ENCODE measurements around the gene DTD1.

DTD1 gene

GRCh38 chr20:18702736-18703135, 114.9 kb downstream of the DTD1 start:
- Histone ChIP-seq H3K79me2 (ENCODE audit: control insufficient read depth, insufficient read depth, low read length, unreplicated experiment) (no peaks in the 10 kb centered on the region), H3K4me1 (ENCODE audit: control insufficient read depth, insufficient read depth, low read length, unreplicated experiment) (peaks cover 18% of the 10 kb centered on the region)

DNA sequence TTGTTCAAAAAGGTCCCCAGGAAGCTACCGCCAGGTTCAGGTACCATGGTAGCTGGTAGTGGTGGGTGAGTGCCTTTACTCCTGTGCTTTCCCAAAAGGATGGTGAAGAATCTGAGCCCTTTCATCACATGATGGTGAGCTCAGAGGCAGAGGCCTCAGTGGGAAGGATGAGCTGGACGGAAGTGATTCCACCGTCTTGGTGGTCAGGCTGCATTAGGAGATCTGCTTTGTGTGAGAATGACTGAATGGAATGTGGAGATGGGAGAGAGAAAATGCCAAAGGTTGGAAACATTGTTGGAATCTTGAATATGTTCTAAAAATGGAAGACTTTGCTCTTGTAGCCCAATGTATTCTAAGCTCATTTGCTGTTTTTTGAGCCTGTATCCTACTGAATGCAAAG, 117.6 kb downstream of the DTD1 start:
- H3K27ac ChIP-seq (ENCODE audit: low read depth, low read length): peak overlapping the region; percentile 85
- peak overlapping the region; percentile 12 for H2AFZ ChIP-seq (ENCODE audit: low read length, unreplicated experiment)
- H3K36me3 ChIP-seq (ENCODE audit: insufficient read depth, low read length): no peaks in the 10 kb centered on the region
- no peak overlapping the region; the same call in 1 of the 2 replicates for H3K4me3 ChIP-seq (ENCODE audit: low read depth, low read length)
- H3K4me1 ChIP-seq (ENCODE audit: control insufficient read depth, insufficient read depth, low read length, unreplicated experiment): peaks cover 18% of the 10 kb centered on the region
- no peaks in the 10 kb centered on the region for H3K79me2 ChIP-seq (ENCODE audit: control insufficient read depth, insufficient read depth, low read length, unreplicated experiment)
- no peaks in the 10 kb centered on the region for H3K27me3 ChIP-seq (ENCODE audit: insufficient read depth, low read length)

More at GRCh38 chr20:18702736-18703135, 114.9 kb downstream of the DTD1 start:
- Histone ChIP-seq H3K36me3 (ENCODE audit: insufficient read depth, low read length) (no peaks in the 10 kb centered on the region), H3K4me3 (ENCODE audit: low read depth, low read length) (no peak overlapping the region), H3K27ac (ENCODE audit: low read depth, low read length) (peak overlapping the region; percentile 17; the same call in 1 of the 2 replicates), H3K27me3 (ENCODE audit: insufficient read depth, low read length) (no peaks in the 10 kb centered on the region), H2AFZ (ENCODE audit: low read length, unreplicated experiment) (no peak overlapping the region)

DNA sequence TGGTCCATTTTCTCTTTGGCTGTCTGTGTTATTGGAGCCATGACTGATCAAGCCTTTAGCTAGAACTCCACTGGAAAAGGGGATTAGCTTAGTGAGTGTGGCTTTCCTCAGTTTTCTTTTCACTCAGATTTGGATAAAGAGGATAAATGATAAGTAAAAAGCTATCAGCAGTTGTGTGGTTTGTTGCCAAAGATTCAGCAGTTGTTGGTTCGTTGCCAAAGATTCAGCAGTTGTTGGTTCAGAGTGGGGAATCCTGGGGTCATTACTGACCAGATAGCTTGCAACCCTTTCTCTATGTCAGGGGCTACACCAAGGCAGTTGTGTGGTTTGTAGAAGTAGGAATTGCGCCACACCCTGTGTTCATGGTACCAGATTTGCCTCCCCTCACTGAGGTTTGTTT, 118.1 kb downstream of the DTD1 start:
- no peak overlapping the region for H2AFZ ChIP-seq (ENCODE audit: low read length, unreplicated experiment)
- H3K79me2 ChIP-seq (ENCODE audit: control insufficient read depth, insufficient read depth, low read length, unreplicated experiment): no peaks in the 10 kb centered on the region
- peak overlapping the region; percentile 85 for H3K27ac ChIP-seq (ENCODE audit: low read depth, low read length)
- peaks cover 18% of the 10 kb centered on the region for H3K4me1 ChIP-seq (ENCODE audit: control insufficient read depth, insufficient read depth, low read length, unreplicated experiment)
- H3K27me3 ChIP-seq (ENCODE audit: insufficient read depth, low read length): no peaks in the 10 kb centered on the region
- no peaks in the 10 kb centered on the region for H3K36me3 ChIP-seq (ENCODE audit: insufficient read depth, low read length)
- H3K4me3 ChIP-seq (ENCODE audit: low read depth, low read length): no peak overlapping the region; the same call in 1 of the 2 replicates

DNA sequence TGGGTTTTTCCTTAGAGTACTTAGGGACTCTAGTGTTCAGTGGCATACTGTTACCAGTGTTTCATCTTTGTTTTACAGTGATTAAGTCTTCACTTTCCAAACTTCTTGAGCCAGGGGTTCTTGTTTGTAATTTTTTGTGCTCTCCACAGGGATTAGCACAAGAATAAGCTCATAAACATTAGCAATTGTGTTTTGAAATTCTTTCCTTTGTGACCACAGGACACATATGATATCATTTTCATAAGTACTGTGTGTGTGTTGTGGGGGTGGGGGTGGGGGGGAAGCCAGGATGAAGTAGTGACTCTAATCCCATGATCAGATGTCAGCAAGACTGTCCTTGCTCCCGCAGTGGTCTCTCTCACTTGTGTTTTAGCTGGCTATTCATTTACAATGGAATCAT, 124.3 kb downstream of the DTD1 start:
- H3K4me3 ChIP-seq (ENCODE audit: low read depth, low read length): no peak overlapping the region
- H3K36me3 ChIP-seq (ENCODE audit: insufficient read depth, low read length): no peaks in the 10 kb centered on the region
- no peaks in the 10 kb centered on the region for H3K79me2 ChIP-seq (ENCODE audit: control insufficient read depth, insufficient read depth, low read length, unreplicated experiment)
- no peaks in the 10 kb centered on the region for H3K27me3 ChIP-seq (ENCODE audit: insufficient read depth, low read length)
- H3K4me1 ChIP-seq (ENCODE audit: control insufficient read depth, insufficient read depth, low read length, unreplicated experiment): no peaks in the 10 kb centered on the region
- H3K27ac ChIP-seq (ENCODE audit: low read depth, low read length): no peak overlapping the region
- H2AFZ ChIP-seq (ENCODE audit: low read length, unreplicated experiment): no peak overlapping the region

- no peak overlapping the region for H3K4me3 ChIP-seq (ENCODE audit: low read depth, low read length)
- H3K4me1 ChIP-seq (ENCODE audit: control insufficient read depth, insufficient read depth, low read length, unreplicated experiment): no peaks in the 10 kb centered on the region
- H3K27me3 ChIP-seq (ENCODE audit: insufficient read depth, low read length): no peaks in the 10 kb centered on the region
- H3K36me3 ChIP-seq (ENCODE audit: insufficient read depth, low read length): no peaks in the 10 kb centered on the region
- no peak overlapping the region for H2AFZ ChIP-seq (ENCODE audit: low read length, unreplicated experiment)
- H3K79me2 ChIP-seq (ENCODE audit: control insufficient read depth, insufficient read depth, low read length, unreplicated experiment): no peaks in the 10 kb centered on the region
- H3K27ac ChIP-seq (ENCODE audit: low read depth, low read length): no peak overlapping the region
These were observed 125.0 kb downstream of the DTD1 start for GRCh38 chr20:18712882-18713281.

- H3K4me1 ChIP-seq (ENCODE audit: control insufficient read depth, insufficient read depth, low read length, unreplicated experiment): no peaks in the 10 kb centered on the region
- H2AFZ ChIP-seq (ENCODE audit: low read length, unreplicated experiment): no peak overlapping the region
- H3K27ac ChIP-seq (ENCODE audit: low read depth, low read length): no peak overlapping the region
- H3K36me3 ChIP-seq (ENCODE audit: insufficient read depth, low read length): no peaks in the 10 kb centered on the region
- H3K79me2 ChIP-seq (ENCODE audit: control insufficient read depth, insufficient read depth, low read length, unreplicated experiment): no peaks in the 10 kb centered on the region
- H3K27me3 ChIP-seq (ENCODE audit: insufficient read depth, low read length): no peaks in the 10 kb centered on the region
- H3K4me3 ChIP-seq (ENCODE audit: low read depth, low read length): no peak overlapping the region
These were observed 127.7 kb downstream of the DTD1 start for GRCh38 chr20:18715564-18715963.

DNA sequence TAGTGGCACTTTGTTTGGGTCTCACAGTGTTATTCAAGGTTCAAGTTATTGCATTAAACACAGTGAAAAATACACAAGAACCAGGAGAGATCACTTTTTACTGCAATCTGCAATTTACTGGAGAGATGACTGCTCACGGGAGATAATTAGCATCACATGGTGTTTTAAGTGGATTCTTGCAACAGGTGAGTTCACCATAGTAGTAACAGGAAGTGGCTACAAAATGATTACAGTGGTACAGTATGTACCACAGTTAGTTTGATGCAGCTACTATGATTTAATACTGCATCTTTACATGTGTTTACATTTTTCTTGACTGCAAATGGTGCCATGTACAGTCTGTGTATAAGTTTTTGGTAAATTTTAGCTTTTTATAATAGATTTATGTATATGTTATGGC, 129.2 kb downstream of the DTD1 start:
- Histone ChIP-seq H3K27ac (ENCODE audit: low read depth, low read length) (no peak overlapping the region), H3K79me2 (ENCODE audit: control insufficient read depth, insufficient read depth, low read length, unreplicated experiment) (no peaks in the 10 kb centered on the region), H3K27me3 (ENCODE audit: insufficient read depth, low read length) (no peaks in the 10 kb centered on the region), H3K36me3 (ENCODE audit: insufficient read depth, low read length) (no peaks in the 10 kb centered on the region), H3K4me3 (ENCODE audit: low read depth, low read length) (no peak overlapping the region), H2AFZ (ENCODE audit: low read length, unreplicated experiment) (no peak overlapping the region), H3K4me1 (ENCODE audit: control insufficient read depth, insufficient read depth, low read length, unreplicated experiment) (no peaks in the 10 kb centered on the region)

DNA sequence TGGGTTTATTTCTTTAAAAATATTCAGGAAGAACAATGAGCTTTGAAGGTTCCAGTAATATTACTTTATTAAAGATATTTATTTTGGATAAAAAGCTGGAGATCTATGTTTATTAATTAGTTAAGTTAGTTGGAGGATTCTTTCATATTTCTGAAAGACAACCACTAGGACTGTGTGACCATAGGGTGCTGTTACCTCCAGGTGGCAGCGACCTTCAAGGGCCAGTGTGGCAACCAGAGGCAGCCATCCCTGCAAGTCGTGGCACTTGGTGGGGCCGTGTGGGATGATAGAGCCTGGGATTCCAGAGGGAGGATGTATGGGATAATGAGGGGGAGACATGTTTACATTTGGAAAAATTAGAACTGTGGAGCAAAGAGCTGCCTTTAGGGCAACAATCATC, 130.3 kb downstream of the DTD1 start:
- Histone ChIP-seq H3K27ac (ENCODE audit: low read depth, low read length) (no peak overlapping the region), H3K36me3 (ENCODE audit: insufficient read depth, low read length) (no peaks in the 10 kb centered on the region), H2AFZ (ENCODE audit: low read length, unreplicated experiment) (no peak overlapping the region), H3K4me3 (ENCODE audit: low read depth, low read length) (no peak overlapping the region), H3K79me2 (ENCODE audit: control insufficient read depth, insufficient read depth, low read length, unreplicated experiment) (no peaks in the 10 kb centered on the region), H3K27me3 (ENCODE audit: insufficient read depth, low read length) (no peaks in the 10 kb centered on the region), H3K4me1 (ENCODE audit: control insufficient read depth, insufficient read depth, low read length, unreplicated experiment) (no peaks in the 10 kb centered on the region)

DNA sequence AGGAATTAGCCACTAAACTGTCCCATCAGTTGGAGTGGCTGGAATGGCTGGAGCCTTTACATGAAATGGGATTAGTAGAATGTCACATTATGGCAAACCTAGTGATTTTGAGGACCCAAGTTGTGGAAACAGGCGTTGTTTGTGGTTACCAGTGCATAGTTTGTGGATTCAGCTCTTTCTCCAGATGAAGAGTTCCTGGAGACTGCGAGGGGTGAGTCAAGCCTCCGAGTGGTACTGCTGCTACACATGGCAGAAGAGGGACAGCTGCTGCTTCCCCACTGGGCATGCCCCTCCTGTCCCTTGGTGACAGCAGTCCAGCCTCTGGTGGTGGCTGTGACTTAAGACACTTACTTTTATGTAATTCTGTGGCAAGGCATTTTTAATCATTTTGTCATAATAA, 131.6 kb downstream of the DTD1 start:
- no peaks in the 10 kb centered on the region for H3K4me1 ChIP-seq (ENCODE audit: control insufficient read depth, insufficient read depth, low read length, unreplicated experiment)
- no peaks in the 10 kb centered on the region for H3K27me3 ChIP-seq (ENCODE audit: insufficient read depth, low read length)
- H3K27ac ChIP-seq (ENCODE audit: low read depth, low read length): no peak overlapping the region
- H3K36me3 ChIP-seq (ENCODE audit: insufficient read depth, low read length): no peaks in the 10 kb centered on the region
- no peak overlapping the region for H2AFZ ChIP-seq (ENCODE audit: low read length, unreplicated experiment)
- H3K79me2 ChIP-seq (ENCODE audit: control insufficient read depth, insufficient read depth, low read length, unreplicated experiment): no peaks in the 10 kb centered on the region
- no peak overlapping the region for H3K4me3 ChIP-seq (ENCODE audit: low read depth, low read length)

GRCh38 chr20:18721551-18722115, 133.8 kb downstream of the DTD1 start:
- Histone ChIP-seq H3K4me3 (ENCODE audit: low read depth, low read length) (no peak overlapping the region), H3K79me2 (ENCODE audit: control insufficient read depth, insufficient read depth, low read length, unreplicated experiment) (no peaks in the 10 kb centered on the region), H3K27me3 (ENCODE audit: insufficient read depth, low read length) (no peaks in the 10 kb centered on the region), H3K36me3 (ENCODE audit: insufficient read depth, low read length) (no peaks in the 10 kb centered on the region), H3K4me1 (ENCODE audit: control insufficient read depth, insufficient read depth, low read length, unreplicated experiment) (no peaks in the 10 kb centered on the region), H2AFZ (ENCODE audit: low read length, unreplicated experiment) (no peak overlapping the region), H3K27ac (ENCODE audit: low read depth, low read length) (no peak overlapping the region)

- H3K79me2 ChIP-seq (ENCODE audit: control insufficient read depth, insufficient read depth, low read length, unreplicated experiment): no peaks in the 10 kb centered on the region
- no peak overlapping the region for H3K27ac ChIP-seq (ENCODE audit: low read depth, low read length)
- H3K27me3 ChIP-seq (ENCODE audit: insufficient read depth, low read length): no peaks in the 10 kb centered on the region
- no peaks in the 10 kb centered on the region for H3K4me1 ChIP-seq (ENCODE audit: control insufficient read depth, insufficient read depth, low read length, unreplicated experiment)
- H2AFZ ChIP-seq (ENCODE audit: low read length, unreplicated experiment): no peak overlapping the region
- no peaks in the 10 kb centered on the region for H3K36me3 ChIP-seq (ENCODE audit: insufficient read depth, low read length)
- no peak overlapping the region for H3K4me3 ChIP-seq (ENCODE audit: low read depth, low read length)
These were observed 134.5 kb downstream of the DTD1 start for GRCh38 chr20:18722371-18722770.

Measured in ACC112 (cell line).